Daoy (cell line): ENCODE results near the gene SLC17A7. TPM values are rescaled to one million over a fixed set of nuclear protein-coding genes. Genes with fewer than 3 reads are reported as not detected.
A peak's percentile ranks its signal among the peaks of the same experiment; 100 is the strongest.

ENCODE experiments used
- DNase-seq: peaks from one replicate; pipeline ENCODE4 v3.0.0-alpha.2; 2015; ENCODE audit warnings: low read depth
- total RNA-seq: library from RNA; depleted of rRNA; stranded (reverse); fragments of >200 nt; shearing (Covaris generic); gene quantifications from 2 replicates; pipeline ENCODE4 v1.2.3, GENCODE V29; 2014

The SLC17A7 gene
- total RNA-seq, 1 experiment from 2014 or later = not detected

DNA sequence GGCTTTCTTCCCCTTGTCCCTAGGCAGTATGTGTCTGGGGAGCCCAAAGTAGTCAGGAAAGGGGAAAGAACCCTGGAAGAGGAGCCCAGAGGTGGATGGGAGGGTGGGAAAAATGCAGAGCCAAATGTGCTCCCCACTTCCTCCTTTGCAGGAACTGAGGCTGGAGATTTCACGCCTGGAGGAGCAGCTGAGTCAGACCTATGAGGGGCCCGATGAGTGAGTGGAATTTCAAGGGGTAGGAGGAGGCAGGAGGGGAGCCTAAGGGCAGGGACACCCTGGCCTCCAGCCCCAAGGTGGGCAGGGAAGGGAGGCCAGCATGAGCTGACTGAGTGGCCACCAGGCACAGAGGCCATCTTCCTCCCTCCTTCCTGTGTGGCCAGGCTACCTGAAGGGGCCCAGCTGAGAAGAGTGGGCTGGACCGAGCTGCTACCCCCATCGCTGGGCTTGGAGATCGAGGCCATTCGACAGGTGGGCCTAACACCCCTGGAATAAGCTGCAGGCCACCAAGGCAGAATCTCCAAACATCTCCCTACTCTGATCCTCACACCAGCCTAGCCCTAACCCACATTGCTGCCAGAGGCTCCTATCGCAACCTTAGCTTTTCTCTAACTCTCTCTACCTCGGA, 32.4 kb downstream of the SLC17A7 start:
- DNase-seq = peak; percentile 61

DNA sequence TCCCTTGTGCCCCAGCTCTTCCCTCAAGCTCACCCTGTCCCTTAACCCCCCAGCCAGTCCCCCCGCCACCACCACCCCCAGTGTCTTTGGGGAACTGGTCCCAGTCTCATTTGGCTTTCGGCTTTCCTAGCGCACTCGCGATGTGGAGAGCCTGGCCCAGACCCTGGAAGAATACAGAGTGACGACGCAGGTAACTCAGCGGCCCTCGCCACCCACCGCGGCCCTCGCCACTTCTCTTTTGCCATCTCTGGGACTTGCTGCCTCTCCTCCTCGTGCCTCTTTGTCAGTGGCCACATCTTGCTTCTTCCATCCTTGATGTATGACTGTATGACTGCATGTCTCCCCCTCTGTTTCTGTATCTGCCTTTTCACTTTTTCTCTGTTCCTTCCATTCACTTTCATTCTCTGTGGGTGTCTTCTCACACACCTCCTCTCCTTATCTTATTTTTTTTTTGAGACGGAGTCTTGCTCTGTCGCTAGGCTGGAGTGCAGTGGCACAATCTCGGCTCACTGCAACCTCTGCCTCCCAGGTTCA, 33.8 kb downstream of the SLC17A7 start:
- DNase-seq = no peak

DNA sequence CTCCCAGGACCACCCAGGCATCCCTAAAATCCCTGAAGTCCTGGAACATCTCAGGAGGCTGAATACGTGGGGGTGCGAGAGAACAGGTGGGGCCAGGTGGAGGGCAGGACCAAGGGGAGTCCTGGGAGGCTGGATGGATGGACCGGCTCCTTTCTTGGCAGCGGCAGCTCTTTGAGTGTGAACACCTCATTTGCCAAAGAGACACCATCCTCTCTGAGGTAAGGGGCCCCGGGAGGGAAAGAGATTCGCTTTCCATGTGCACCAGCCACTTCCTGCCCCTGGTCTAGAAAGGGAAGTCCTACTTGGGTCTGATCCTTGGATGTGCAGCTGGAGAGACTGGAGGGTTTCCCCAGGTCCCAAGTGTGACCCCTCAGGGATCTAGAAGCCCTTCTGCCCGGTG, 34.2 kb downstream of the SLC17A7 start:
- DNase-seq = no peak

DNA sequence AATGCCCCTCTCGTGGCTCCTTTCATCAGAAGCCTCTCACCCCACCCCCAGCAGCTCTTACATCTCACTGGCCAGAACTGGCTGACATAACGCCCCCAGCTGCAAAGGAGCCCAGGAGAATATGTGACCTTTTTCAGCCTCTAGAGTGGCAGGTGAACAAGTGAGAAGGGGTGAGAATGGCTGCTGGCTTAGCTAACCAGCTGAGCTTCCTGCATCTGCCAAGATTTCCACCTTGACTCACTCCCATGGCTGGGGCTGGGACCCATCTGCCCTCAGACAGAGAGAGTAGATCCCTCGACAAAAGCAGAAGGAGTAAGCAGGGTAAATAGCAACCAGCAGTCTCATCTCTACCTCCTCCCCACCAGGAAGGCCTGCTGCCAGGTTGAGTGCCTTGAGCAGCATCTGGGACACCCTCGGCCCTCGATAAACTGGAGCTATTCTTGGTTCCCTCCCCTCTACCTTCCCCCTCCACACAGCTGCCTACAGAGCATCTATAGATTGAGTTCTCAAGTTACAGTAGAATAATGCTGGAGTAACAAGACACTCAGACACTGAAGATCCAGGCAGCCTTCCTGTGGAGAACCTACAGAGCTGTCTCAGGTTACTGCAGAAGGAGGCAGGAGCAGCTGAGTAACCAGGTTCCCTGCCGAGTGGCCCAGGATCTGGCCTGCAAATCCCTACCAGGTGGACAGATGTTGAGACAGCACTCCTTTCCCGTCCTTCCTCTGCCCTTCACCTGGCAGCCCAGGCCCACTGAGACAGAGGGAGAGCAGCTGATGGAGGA, 37.7 kb downstream of the SLC17A7 start:
- DNase-seq = peak; percentile 38

DNA sequence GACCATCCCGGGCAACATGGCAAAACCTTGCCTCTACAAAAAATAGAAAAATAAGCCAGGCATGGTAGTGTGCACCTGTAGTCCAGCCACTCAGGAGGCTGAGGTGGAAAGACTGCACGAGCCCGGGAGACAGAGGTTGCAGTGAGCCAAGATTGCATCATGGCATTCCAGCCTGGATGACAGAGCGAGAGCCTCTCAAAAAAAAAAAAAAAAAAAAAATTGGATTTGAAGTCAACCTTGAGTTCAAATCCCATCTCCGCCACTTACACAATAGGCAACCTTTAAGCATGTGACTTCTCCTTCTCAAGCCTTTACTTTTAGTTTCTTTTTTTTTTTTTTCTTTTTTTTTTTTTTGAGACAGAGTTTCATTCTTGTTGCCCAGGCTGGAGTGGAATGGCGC, 41.3 kb downstream of the SLC17A7 start:
- no peak for DNase-seq

DNA sequence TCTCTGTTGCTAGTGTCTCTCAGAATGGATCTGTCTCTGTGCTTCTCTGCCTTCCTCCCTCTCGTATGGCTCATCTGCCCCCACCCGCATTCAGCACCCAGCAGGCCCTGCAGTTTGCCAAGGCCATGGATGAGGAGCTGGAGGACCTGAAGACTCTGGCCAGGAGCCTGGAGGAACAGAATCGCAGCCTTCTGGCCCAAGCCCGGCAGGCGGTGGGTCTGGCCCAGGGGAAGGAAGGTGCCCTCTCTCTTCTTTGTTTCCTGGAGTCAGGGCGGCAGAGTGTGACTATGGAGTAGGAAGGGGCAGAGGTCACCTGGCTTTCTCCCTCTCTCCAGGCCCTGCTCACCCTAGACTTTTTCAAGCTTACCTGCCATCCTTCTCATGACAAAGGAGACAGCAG, 42.4 kb downstream of the SLC17A7 start:
- no peak for DNase-seq

DNA sequence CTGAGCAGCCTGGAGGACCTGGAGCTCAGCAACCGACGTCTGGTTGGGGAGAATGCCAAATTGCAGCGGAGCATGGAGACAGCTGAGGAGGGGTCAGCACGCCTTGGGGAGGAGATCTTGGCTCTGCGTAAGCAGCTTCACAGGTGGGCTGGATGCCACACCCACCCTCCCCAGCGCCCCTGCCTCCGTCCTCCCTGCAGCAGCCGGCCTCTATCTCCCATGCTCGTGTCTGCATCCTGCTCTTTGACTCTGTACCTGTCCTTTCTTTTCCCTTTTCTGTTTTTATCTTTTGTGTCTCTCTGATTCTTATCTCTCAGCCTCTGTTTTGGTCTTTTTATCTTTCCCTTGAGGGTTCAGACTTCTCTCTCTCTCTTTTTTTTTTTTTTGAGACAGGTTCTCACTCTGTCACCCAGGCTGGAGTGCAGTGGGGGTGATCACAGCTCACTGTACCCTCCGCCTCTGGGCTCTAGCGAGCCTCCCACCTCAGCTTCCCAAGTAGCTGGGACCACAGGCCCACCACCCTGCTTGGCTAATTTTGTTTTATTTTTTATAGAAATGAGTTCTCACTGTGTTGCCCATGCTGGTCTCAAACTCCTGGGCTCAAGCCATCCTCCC, 43.2 kb downstream of the SLC17A7 start:
- no peak for DNase-seq

DNA sequence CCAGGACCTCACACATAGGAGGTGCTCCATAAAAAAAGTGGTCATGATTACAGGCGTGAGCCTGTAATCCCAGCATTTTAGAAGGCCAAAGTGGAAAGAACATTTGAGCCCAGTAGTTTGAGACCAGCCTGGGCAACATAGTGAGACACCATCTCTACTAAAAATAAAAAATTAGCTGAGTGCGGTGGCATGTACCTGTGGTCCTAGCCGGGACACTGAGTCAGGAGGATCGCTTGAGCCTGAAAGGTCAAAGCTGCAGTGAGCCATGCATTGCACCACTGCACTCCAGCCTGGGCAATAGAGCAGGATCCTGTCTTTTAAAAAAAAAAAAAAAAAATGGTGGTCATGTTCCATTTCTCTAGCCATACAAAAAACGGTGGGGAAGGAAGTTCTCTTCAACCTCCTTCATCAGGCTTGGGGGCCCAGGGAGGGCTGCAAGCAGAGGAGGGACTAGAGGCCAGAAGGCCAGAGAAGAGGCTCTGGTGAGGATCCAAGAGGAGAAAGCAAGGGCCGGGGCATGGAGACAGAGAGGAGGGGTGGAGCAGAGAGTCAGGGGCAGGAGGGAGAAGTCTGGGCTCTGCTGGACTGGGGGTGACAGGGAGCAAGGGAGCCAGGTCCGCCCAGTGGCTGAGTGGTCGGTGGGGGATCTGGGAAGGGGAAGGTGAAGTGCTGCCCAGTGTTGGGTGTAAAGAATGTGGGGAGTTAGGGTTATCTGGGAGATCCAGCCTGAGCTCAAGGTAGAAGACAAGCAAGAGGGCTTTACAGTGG, 44.4 kb downstream of the SLC17A7 start:
- no peak for DNase-seq

DNA sequence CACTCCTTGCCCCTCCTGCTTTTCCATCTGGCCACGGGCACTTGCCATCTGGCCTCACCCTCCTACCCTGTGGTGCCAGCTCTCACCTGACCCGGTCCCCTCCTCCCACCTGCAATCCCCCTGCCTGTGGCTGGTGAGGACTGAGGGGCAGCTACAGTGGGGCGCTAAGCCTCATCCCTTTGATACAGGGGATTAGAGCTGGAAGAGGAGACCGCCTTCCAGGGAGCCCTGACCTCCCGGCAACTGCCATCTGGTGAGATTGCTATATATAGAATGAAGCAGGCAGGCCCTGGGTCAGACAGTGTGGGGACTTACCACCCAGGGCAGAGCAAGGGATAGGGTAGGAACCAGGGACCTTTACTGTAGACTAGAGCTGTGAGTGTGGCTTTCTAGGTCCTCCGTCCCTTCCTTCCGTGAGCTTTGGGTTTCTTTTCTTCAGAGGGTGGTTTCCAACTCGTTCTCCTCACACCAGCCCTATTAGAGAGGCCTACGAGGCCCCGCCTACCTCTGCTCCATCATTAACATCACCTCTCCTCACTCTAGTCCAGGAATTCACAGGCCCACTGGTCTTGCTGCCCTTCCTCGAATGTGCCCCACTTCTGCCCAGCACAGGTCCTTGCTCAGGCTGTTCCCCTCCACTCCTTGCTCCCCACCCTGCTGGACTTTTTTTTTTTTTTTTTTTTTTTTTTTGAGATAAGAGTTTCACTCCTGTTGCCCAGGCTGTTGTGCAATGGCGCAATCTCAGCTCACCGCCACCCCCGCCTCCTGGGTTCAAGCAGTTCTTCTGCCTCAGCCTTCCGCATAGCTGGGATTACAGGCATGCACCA, 45.5 kb downstream of the SLC17A7 start:
- DNase-seq = no peak

DNA sequence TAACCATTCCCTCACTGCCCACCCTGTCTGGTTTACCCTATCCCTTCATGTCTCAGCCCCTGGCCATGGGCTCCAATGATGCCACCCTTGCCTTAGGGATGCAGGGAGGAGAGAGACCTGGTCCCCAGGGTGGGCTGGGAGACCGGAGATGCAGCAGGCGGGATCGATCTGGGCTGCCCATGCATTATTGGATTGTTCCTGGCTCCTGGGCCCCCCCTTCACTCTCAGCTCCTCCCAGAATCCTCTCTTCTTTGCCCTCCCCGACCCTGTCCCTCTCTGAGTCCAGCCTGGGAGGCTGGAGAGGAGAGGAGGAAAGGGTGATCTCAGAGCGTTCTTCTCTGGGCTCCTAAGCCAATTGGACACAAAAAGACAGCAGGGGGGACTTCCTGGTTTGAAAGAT, 47.4 kb downstream of the SLC17A7 start:
- no peak for DNase-seq

DNA sequence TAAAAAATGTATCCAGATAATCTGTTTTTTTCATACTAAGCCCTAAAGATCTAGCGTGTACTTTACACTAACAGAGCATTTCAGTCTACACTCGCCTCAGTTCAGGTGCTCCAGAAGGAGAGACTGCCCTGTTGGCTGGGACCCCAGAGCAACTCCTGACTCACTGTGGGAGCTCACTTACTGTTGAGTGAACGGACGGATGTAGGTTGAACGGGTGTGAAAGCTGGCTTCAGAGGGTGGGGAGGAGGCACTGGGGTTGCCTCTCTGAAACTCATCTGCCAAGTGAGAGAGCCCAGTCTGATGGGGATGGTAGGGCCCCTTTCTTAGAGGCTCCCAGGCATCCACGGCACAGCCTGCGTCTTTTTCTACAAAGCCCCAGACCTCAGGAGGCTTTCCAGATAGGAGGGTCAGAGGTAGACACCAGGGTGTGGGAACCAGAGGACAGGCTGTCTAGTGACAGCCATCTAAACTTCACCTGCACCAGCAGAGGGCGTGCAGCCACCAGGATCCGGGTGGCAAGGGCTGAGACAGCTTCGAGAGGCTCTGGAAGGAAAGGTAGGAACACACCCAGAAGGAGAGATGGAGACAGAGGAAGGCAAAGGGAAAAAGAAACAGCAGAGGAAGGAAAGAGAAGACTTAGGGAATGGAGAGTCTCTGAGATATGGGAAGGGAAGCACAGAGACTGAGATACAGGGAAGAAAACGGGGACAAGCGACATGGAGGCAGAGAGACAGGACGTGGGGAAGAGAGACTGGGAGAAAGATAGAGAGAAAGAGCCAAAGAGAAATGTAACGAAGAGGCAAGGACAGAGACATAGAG, 49.5 kb downstream of the SLC17A7 start:
- peak; percentile 87 for DNase-seq

DNA sequence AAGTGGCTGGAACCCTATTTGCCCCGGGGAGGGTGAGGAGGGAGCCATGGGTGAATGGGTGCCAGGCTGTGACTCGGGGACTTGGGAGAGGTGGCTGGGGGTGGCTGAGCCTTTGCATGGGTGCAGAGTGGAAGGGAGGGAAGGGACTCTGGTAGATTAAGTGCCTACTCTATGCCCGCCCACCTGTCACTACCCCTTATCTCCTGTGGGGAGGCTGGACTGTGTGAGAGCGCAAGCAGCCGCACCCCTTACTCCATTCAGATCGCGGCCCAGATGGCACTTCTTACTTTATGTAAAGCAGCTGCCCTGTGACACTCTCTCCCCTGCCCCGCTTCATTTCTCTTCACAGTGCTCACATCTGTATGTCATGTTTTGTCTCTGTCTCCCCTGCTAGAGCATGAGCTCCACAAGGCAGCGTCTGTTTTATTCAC, 50.4 kb downstream of the SLC17A7 start:
- DNase-seq = no peak

DNA sequence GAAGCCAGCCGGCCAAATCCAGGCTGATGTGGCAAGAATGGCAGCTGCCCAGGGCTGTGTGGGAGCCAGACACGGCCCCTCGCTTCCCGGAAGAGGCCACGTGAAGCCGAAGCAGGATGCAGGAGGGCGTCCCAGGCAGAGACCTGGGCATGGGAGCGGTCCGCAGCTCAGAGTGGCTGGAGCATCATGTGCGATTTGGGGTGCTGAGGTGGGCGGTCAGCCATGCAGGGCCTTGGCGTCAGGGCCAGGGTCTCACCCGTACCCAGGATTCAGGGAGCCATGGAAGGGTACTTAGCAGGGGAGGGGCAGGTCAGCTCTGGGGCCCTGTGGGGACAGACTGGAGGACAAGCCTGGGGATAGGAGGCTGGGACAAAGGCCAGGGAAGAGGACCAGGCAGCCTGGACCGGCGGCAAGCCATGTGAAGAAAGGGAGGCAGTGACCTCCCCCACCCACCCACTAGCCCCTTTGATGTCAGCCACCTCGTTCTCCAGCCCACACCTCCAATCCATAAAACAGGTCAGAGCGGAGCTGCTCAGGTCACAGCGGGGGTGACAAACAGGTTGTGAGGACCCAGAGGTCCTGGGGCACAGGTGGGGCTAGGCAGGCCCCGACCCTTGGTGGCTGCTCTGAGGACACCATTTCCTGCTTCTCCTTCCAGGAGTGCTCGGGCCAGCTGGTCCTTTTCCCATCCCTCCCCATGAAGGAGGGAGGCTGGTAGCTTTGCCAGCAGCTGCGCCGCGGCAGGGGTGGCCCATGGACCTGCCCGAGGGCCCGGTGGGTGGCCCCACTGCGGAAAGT, 51.0 kb downstream of the SLC17A7 start:
- no peak for DNase-seq

DNA sequence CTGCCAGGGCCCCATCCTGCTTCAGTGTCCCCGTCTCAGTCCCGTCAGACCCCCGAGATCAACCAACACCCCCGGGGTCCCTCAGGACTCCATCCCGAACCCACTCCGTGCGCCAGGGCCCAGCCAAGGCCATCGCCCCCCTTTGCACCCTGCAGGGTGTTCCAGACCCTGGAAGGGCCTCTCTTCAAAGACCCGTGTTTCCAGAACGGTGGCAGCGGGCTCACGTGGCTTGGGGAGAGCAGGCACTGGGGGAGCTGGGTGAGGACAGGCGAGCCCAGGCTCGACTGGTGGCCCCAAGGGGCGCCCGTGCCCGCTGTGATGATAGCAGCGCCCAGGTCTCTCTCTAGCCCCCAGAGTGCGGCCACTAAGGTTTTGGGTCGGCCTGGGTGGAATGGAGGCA, 51.9 kb downstream of the SLC17A7 start:
- no peak for DNase-seq

DNA sequence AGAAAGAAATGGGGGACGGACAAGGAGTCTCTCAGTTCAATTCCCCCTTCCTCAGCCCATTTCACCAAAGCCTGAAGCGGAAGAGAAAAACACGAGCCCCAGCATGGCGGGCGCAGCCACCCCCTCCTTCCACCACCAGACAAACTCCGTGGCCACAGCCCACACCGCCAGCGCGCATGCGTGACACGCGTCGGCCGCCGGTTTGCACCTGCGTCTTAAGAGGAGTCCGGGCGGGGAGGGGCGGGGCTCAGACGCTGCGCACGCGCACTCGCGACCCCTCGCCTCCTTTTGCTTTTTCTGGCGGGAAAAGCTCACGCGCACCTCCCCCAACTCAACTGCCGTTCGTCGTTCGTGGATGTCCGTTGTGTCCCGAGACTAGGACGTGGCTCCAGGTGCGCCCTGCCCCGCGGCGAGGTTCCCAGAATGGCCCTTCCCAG, 53.4 kb downstream of the SLC17A7 start, which contains the start of gene KASH5:
TSS of gene KASH5 (plus strand) at position 314 of the 437 bp plus-strand sequence. CDS start 2,635 bp downstream, outside the sequence.
- DNase-seq = no peak

DNA sequence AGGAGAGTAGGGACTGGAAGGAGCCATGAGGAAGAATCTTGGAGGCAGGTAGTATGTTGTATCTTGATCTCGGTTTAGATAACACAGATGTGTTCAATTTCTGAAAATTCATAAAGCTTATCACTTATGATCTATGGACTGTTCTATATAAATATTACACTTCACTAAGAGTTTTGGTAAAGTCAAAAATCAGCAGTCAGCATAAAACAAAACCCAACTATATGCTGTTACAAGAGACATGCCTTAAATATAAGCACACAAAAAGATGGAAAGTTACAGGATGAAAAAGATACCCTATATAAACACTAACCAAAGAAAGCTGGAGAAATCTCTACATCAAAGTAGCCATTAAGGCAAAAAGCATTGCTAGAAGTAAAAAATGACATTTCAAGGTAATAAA, 57.7 kb downstream of the SLC17A7 start:
- DNase-seq = no peak

DNA sequence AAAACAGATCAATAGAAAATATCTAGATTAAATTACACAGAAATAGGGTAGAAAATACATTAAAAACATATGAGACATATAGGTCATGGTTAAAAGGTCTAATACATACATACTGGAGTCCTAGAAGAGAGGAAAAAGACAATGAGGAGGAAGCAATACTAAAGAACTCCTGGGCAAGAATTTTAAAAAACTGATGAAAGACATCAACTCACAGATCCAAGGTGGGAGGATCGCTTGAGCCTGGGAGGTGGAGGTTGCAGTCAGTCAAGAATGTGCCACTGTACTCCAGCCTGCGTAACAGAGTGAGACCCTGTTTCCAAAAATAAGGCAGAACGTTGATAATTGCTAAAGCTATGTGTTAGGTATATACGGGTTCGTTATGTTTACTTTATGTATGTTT, 58.7 kb downstream of the SLC17A7 start:
- DNase-seq = no peak

DNA sequence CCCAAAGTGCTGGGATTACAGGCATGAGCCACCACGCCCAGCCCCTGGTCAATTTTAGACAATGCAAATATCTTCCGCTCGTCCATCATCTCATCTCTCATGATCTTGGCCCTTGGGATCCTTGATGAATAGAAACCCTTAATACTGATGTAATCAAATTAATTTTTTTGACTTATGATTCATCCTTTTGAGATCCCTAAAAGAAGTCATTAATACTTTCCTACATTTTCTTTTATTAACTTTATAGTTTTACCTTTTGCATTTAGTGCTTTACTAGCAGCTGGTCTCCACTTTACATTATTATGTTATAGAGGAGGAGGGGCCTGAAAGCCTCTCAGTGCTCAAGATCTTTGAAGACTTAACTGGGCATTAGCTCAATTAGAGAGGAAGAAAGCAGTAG, 60.9 kb downstream of the SLC17A7 start:
- DNase-seq = no peak
